Activated CD4-positive, alpha-beta T cell treated with anti-CD3 and anti-CD28 coated beads, Interleukin-2, amount 10 ng/mL, durations not matched to agents 24 days and 14 days (primary cell): ENCODE measurements around the gene LRRC43. TPM values are rescaled to one million over a fixed set of nuclear protein-coding genes. Genes with fewer than 3 reads are reported as not detected.

ENCODE experiments used
- DNase-seq: peaks from one replicate; pipeline ENCODE4 v3.0.0; 2022
- H3K27ac Mint-ChIP-seq: one replicate; pipeline ENCODE4 v1.8.0; 2022; ENCODE audit warnings: mild to moderate bottlenecking, mixed read lengths
- H3K27me3 Mint-ChIP-seq: one replicate; pipeline ENCODE4 v1.8.0; 2022; ENCODE audit warnings: mixed read lengths
- H3K36me3 Mint-ChIP-seq: one replicate; pipeline ENCODE4 v1.8.0; 2022; ENCODE audit warnings: low read depth, mild to moderate bottlenecking, mixed read lengths
- H3K4me1 Mint-ChIP-seq: one replicate; pipeline ENCODE4 v1.8.0; 2021; ENCODE audit warnings: mixed read lengths
- H3K4me3 Mint-ChIP-seq: one replicate; pipeline ENCODE4 v1.8.0; 2022; ENCODE audit warnings: mild to moderate bottlenecking, moderate library complexity, mixed read lengths
- H3K9me3 Mint-ChIP-seq: one replicate; pipeline ENCODE4 v1.8.0; 2021; ENCODE audit warnings: mixed read lengths
- intact Hi-C: fragments of 100-400 bp; cut with micrococcal nuclease; formaldehyde crosslinking; loops from one replicate; pipeline ENCODE4 v1.15.1; 2023
- total RNA-seq: library from RNA; stranded (reverse); gene quantifications from 2 replicates; pipeline ENCODE4 v1.2.3, GENCODE V29; 2022

The LRRC43 gene, protein sequence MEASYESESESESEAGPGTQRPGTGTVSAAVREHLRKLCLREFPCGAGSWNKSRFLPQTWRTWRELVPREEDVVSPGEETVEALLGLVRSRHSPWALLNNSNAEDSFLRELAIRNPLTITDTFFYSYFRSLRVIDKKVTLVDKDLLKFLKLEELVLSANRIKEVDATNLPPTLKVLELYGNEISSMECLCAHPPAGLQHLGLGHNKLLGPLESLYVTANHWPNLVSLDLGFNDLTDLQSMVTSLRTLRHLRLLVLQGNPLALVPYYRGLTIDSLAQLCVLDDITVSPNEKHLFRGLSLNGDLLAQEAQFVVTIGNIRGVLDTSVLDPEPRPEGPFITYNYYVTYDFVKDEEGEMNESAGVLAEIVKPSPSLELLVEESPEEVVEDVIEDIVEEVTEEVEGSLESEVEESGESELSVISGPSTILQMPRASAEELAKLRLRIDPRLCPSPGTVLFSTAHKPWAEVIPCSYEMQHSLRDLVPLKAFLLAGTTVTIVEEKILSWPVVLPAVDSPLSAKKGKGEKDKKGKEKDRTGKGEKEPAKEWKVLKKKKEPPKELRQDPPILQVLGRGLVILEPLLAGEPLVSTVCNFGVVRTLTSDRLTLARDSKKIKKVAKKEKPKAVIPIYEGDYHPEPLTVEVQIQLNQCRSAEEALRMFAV
- 0.33 TPM in 1 of 2 replicates, not detected in the other for total RNA-seq

DNA sequence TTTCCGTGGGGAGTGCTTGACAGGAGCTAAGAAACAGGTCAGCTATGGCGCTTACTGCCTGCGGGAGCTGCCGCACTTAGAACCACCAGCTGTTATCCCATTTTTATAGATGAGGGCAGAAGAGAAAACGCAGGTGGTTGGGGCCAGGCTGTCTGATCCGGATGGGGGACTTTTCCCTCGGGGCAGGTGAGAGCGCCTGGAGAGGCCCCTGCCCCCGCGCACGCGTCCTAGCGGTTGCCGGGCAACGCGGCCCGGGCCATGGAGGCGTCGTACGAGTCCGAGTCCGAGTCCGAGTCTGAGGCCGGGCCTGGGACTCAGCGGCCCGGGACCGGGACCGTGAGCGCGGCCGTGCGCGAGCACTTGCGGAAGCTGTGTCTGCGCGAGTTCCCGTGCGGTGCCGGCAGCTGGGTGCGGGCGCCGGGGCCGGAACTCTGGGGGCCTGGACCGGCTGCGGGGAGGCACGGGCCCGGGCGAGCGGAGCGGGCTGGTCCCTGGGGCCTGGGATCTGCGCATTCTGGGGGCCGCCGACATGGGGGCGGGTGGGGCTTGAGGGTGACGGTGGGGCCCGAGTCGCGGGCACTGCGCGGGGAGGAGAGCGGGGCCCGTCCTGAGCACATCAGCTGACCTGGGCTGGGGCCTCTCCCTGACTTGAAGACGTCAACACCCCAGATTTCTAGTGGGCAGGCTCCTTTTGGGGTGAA, at the start of gene LRRC43:
Gene LRRC43 (plus strand): TSS at position 237 of the 701 bp plus-strand sequence. CDS start 22 bp downstream, at position 259.
- H3K27ac Mint-ChIP-seq, result no peak within 1 kb of the TSS
- intact Hi-C loops, result loop anchor here (2.0 kb wide), 1 partner anchor 16 kb away; no protein-coding TSS in a partner anchor
- DNase-seq, result peak; percentile 82
- H3K9me3 Mint-ChIP-seq, result no peaks in the 10 kb centered on the region
- no peaks in the 10 kb centered on the region for H3K36me3 Mint-ChIP-seq
- H3K27me3 Mint-ChIP-seq, result peaks cover 25% of the 10 kb centered on the region
- peak within 1 kb of the TSS; percentile 82 for H3K4me3 Mint-ChIP-seq
- peaks cover 10% of the 10 kb centered on the region for H3K4me1 Mint-ChIP-seq

DNA sequence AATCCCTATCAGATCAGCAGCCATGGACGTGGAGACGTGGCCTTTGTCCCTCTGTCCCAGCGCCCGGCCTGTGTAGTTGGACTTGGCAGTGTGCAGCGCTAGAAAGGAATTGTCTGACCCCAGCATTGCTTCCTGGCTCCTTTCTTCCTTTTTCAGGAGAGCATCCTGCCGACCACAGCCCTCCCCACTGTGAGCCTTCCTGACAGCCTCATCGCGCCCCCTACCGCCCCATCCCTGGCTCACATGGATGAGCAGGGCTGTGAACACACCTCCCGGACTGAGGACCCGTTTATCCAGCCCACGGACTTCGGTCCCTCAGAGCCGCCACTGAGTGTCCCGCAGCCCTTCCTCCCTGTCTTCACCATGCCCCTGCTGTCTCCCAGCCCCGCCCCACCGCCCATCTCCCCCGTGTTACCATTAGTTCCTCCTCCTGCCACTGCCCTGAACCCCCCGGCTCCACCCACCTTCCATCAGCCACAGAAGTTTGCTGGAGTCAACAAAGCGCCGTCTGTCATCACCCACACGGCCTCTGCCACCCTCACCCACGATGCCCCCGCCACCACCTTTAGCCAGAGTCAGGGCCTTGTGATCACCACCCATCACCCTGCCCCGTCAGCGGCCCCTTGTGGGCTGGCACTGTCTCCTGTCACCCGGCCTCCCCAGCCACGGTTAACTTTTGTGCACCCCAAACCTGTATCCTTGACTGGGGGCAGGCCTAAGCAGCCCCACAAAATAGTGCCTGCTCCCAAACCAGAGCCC, 49.6 kb upstream of the LRRC43 start:
- Mint-ChIP-seq H3K27me3 (no peaks in the 10 kb centered on the region), H3K27ac (no peak overlapping the region), H3K9me3 (no peaks in the 10 kb centered on the region), H3K4me3 (no peak overlapping the region), H3K36me3 (peaks cover 32% of the 10 kb centered on the region), H3K4me1 (no peaks in the 10 kb centered on the region)
- intact Hi-C loops, result loop anchor here (5.0 kb wide), 1 partner anchor 134 kb away; the partner anchor contains the start of gene VPS33A
- DNase-seq, result no peak

DNA sequence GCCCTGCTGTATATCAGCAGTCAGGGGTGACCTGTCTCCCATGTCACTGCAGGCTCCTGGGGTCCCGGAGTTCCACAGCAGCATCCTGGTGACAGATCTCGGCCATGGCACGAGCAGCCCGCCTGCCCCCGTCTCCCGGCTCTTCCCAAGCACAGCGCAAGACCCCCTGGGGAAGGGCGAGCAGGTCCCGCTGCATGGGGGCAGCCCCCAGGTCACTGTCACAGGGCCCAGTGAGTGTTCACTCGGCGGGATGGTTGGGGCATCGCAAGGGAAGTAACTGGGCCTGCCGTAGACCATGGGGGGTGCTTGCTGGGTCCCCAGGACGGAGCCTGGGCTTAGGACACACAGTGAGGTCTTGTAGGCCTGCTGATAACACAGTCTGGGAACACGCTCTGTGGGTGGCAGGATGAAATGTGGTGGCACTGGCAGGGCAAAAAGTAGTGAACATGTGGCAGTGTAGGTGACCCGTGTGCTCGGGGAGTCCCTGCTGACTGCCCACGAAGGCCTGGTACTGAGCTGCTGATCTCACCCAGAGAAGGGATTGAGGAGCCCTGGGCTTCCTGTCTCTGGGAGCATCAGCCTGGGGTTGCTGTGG, 47.4 kb upstream of the LRRC43 start:
- Mint-ChIP-seq H3K36me3 (peaks cover 31% of the 10 kb centered on the region), H3K4me1 (no peaks in the 10 kb centered on the region), H3K4me3 (no peak overlapping the region), H3K27ac (no peak overlapping the region), H3K27me3 (no peaks in the 10 kb centered on the region), H3K9me3 (no peaks in the 10 kb centered on the region)
- DNase-seq, result no peak
- intact Hi-C loops, result no loop called here

DNA sequence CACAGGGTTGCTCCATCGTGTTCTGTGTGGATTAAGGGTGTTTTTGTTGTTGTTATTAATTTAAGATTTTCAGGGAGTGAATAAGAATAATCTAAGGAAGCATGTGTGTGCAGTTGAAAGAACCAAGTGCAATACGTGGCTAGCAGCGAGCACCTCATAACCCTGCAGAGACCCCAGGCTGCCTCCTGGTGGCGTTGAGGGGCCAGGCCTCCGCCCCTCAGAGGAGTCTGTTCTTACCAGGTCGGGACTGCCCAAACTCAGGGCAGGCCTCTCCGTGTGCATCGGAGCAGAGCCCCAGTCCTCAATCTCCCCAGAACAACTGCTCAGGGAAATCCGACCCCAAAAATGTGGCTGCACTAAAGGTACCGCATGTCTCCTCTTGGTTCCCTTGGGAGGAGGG, 45.7 kb upstream of the LRRC43 start:
- no peaks in the 10 kb centered on the region for H3K27me3 Mint-ChIP-seq
- H3K4me3 Mint-ChIP-seq, result no peak overlapping the region
- intact Hi-C loops, result no loop called here
- no peaks in the 10 kb centered on the region for H3K4me1 Mint-ChIP-seq
- H3K27ac Mint-ChIP-seq, result no peak overlapping the region
- no peak for DNase-seq
- no peaks in the 10 kb centered on the region for H3K9me3 Mint-ChIP-seq
- peaks cover 28% of the 10 kb centered on the region for H3K36me3 Mint-ChIP-seq

DNA sequence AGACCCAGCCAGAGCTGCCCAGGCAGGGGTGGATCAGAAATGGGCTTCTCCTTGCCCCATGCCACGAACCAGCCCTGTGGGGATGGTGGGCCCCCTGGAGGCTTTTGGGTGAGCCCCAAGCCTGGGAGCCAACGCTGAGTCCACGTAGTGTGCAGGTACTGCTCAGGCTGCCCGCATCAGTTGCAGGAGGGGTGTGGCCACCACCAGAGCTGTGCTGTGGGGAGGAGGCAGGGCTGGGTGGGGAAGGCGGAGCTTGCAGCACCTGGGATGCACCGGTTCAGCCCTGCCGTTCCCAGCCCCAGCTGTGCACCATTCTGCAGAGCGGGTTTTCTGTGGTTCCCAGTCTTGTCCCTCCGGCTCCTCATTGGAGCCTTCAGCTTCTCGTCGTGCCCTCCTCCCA, 45.2 kb upstream of the LRRC43 start:
- DNase-seq, result no peak
- H3K36me3 Mint-ChIP-seq, result peaks cover 31% of the 10 kb centered on the region
- H3K4me1 Mint-ChIP-seq, result no peaks in the 10 kb centered on the region
- H3K27me3 Mint-ChIP-seq, result no peaks in the 10 kb centered on the region
- no peak overlapping the region for H3K27ac Mint-ChIP-seq
- intact Hi-C loops, result no loop called here
- no peak overlapping the region for H3K4me3 Mint-ChIP-seq
- no peaks in the 10 kb centered on the region for H3K9me3 Mint-ChIP-seq

DNA sequence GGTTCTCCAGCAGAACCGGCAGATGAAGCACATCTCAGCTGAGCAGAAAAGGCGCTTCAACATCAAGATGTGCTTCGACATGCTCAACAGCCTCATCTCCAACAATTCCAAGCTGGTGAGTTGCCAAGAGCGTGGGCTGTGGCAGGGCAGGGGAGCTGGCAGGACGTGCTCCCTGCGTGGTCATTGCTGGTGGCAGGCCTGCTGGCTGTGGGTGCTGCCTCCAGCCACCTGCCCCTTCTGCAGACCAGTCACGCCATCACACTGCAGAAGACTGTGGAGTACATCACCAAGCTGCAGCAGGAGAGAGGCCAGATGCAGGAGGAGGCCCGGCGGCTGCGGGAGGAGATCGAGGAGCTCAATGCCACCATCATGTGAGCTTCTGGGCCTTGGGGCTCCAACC, 44.7 kb upstream of the LRRC43 start:
- no peaks in the 10 kb centered on the region for H3K9me3 Mint-ChIP-seq
- H3K27ac Mint-ChIP-seq, result no peak overlapping the region
- no peaks in the 10 kb centered on the region for H3K4me1 Mint-ChIP-seq
- H3K4me3 Mint-ChIP-seq, result no peak overlapping the region
- intact Hi-C loops, result no loop called here
- peaks cover 31% of the 10 kb centered on the region for H3K36me3 Mint-ChIP-seq
- no peak for DNase-seq
- H3K27me3 Mint-ChIP-seq, result no peaks in the 10 kb centered on the region

DNA sequence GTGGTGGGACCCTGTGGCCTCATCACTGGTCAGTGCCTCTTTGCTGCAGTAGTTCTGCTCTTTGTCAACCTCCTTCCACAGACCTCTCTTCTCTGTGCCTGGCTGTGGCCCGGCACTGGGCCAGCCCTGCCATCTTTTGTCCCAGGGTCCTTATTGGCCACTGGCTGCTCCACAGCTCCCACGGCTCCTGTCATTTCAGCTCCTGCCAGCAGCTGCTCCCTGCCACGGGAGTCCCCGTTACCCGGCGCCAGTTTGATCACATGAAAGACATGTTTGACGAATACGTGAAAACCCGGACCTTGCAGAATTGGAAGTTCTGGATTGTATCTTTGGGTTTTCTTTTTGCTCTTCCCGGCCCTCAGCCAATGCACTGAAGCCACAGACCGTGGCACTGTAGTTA, 44.3 kb upstream of the LRRC43 start:
- Mint-ChIP-seq H3K9me3 (no peaks in the 10 kb centered on the region), H3K27ac (peak overlapping the region; percentile 27), H3K36me3 (peaks cover 27% of the 10 kb centered on the region), H3K4me1 (no peaks in the 10 kb centered on the region), H3K27me3 (no peaks in the 10 kb centered on the region), H3K4me3 (no peak overlapping the region)
- DNase-seq, result no peak
- intact Hi-C loops, result no loop called here

DNA sequence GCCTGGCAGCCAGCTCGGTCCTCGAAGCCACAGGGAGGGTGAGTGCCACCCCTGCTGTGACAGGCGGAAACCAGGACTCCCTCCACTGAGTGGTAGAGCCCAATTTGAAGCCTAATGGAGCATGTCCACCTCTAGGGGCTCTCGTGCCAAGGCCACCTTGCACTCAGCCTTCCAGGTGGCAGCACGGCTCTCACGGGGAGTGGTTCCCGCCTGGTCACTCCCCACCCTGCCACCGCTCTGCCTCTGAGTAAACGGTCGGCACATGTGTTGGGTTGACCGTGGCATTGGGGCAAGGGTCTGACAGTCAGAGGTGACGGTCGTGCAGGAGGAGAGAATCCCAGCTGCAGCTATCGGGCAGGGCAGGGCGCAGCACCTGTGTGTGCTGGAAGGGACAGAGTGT, 43.7 kb upstream of the LRRC43 start:
- no peak overlapping the region for H3K27ac Mint-ChIP-seq
- H3K9me3 Mint-ChIP-seq, result no peaks in the 10 kb centered on the region
- H3K27me3 Mint-ChIP-seq, result no peaks in the 10 kb centered on the region
- DNase-seq, result no peak
- H3K4me1 Mint-ChIP-seq, result no peaks in the 10 kb centered on the region
- intact Hi-C loops, result no loop called here
- H3K36me3 Mint-ChIP-seq, result peaks cover 26% of the 10 kb centered on the region
- no peak overlapping the region for H3K4me3 Mint-ChIP-seq

DNA sequence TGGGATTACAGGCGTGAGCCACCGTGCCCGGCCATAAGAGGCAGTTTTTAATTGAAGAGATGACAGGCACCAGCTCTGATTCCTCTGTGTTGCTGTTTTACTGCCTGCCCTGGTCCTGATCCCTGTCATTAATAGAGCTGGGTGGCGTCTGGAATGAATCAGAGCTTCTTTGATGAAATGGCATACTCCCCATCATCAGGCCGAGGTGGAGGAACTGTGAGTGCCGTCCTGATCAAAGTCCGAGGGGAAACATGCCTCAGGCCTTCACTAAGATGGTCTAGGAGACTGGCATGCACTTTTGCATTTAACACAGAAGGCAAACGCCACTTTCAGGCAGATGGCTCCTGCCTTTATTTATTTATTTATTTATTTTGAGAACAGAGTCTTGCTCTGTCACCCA, 43.0 kb upstream of the LRRC43 start:
- Mint-ChIP-seq H3K27me3 (no peaks in the 10 kb centered on the region), H3K4me1 (no peaks in the 10 kb centered on the region), H3K27ac (no peak overlapping the region), H3K4me3 (no peak overlapping the region), H3K36me3 (peaks cover 24% of the 10 kb centered on the region), H3K9me3 (no peaks in the 10 kb centered on the region)
- DNase-seq, result no peak
- intact Hi-C loops, result no loop called here

DNA sequence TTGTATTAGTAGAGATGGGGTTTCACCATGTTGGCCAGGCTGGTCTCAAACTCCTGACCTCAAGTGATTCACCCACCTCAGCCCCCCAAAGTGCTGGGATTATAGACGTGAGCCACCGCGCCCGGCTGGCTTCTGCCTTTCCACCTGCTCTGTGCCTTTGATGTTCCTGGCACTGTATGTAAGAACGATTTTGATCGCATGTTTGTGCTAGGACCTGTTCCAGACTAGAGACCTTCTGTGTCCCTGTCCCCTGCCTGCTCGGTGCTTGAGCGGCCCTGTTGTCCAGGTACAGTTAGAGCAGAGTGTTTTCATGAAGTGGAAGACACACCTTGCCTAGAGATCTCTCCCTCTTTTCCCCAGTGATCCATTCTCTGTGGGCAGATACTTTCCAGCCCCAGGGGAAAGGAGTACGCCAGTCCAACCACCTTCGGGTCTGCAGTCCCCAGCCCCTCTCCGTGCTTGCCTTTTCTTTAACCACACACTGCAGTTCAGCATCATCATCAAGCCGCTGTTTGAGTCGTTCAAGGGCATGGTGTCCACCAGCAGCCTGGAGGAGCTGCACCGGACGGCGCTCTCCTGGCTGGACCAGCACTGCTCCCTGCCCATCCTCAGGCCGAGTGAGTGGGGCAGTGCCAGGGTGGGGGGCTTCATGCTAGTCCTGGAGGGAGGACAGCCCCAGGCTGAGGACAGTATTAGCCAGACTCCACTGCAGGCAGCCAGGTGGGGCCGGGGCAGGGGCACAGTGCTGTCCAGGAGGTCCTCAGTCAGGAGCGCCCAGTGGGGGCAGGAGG, 42.3 kb upstream of the LRRC43 start:
- Mint-ChIP-seq H3K36me3 (peaks cover 20% of the 10 kb centered on the region), H3K9me3 (no peaks in the 10 kb centered on the region), H3K4me3 (no peak overlapping the region), H3K27ac (no peak overlapping the region), H3K27me3 (no peaks in the 10 kb centered on the region), H3K4me1 (no peaks in the 10 kb centered on the region)
- no peak for DNase-seq
- intact Hi-C loops, result no loop called here

DNA sequence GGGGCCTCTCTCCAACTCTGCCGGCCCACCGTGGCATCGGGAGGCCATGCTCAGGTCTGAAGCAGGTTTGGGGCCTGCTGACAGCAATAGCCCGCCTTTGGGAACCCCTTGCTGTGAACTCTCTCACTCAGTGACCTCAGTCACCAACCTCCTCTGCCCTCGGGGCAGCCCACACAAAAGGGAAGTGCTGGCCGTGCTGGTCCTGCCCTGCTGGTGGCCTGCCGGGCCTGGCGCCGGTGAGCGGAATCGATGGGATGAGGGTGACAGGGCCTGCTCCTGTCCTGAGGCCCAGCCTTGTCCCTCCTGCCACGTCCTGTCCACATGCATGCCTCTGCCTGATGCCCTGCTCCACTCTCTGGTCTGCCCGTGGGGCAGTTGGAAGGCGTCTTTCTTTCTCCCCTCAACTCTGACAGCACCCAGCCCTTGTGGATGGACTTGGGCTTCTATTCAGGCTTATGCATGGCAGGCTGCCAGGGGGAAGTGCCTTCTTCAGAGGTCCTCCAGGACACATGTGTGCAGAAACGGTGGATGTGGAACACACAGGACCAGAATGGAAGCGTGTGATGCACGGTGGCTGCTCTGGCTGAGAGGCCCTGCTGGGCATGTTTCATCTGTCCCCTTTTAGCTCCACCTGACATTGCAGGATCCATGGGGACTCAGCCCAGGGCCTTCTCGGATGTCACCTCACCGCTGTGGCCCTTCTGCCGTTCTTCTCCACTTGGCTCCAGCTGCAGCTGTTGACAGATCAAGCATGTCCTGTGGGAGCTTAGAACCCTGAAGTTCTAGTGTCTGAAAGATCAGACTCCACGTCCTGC, 40.8 kb upstream of the LRRC43 start:
- intact Hi-C loops, result no loop called here
- Mint-ChIP-seq H3K27ac (no peak overlapping the region), H3K9me3 (no peaks in the 10 kb centered on the region), H3K36me3 (peaks cover 20% of the 10 kb centered on the region), H3K27me3 (no peaks in the 10 kb centered on the region), H3K4me1 (no peaks in the 10 kb centered on the region), H3K4me3 (no peak overlapping the region)
- DNase-seq, result no peak

DNA sequence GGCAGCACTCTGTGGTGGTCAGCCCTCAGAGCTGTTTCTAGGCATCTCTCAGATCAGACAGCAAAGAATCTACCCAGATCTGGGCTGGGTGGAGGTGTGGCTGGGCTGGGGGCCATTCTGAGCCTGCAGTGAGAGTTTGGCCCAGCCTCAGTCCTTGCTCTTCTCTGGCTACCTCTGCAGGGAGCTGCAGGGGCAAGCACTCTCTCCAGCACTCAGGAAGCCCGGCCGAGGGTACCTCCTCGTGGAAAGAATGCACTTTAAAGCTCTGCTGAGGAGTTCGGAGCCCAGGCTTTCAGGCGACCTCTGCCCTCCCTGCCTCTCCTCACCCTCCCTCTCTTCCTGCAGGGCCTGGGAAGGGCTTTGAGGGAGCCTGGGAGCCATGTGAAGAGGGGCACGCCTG, 40.1 kb upstream of the LRRC43 start:
- Mint-ChIP-seq H3K4me3 (no peak overlapping the region), H3K27me3 (no peaks in the 10 kb centered on the region), H3K27ac (no peak overlapping the region), H3K36me3 (peaks cover 20% of the 10 kb centered on the region), H3K9me3 (no peaks in the 10 kb centered on the region), H3K4me1 (no peaks in the 10 kb centered on the region)
- DNase-seq, result no peak
- intact Hi-C loops, result no loop called here
